ENCODE data around the gene GNA12. TPM values are rescaled to one million over a fixed set of nuclear protein-coding genes. Genes with fewer than 3 reads are reported as not detected.

The GNA12 gene
- total and polyA plus RNA-seq, 4 donors, result 3.7 to 19.0 (median 11.3) TPM

DNA sequence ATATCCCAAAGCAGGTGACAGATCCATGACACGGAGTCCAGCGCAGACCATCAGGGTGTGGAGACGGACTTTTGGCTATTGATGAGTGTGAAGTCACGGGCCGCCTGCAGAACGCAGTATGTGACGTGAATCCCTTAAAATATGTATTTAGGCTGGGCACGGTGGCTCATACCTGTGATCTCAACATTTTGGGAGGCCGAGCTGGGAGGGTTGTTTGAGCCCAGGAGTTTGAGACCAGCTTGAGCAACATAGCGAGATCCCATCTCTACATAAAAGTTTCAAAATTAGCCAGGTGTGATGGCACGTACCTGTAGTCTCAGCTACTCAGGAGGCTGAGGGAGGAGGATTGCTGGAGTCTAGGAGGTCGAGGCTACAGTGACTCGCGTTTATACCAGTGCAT is 158.0 kb downstream of the GNA12 start:
- Histone ChIP-seq H3K36me3 (ENCODE audit: control insufficient read depth in 4 of 4, insufficient read depth in 3 of 4, low read depth in 1 of 4, low read length in 3 of 4) (no peaks in the 10 kb centered on the region), H3K27me3 (ENCODE audit: control insufficient read depth in 4 of 4, insufficient read depth in 4 of 4, low read length in 3 of 4) (peaks cover 0 to 2% (median 0%) of the 10 kb centered on the region in 4 donors), H3K9ac (ENCODE audit: low read depth in 1 of 2, low read length in 2 of 2) (no peak overlapping the region), H3K4me3 (ENCODE audit: low read depth in 1 of 3, low read length in 3 of 3) (no peak overlapping the region), H3K9me3 (ENCODE audit: control insufficient read depth in 4 of 4, low read length in 3 of 4) (no peaks in the 10 kb centered on the region), H3K27ac (ENCODE audit: low read depth in 1 of 2, low read length in 2 of 2) (no peak overlapping the region), H3K4me1 (ENCODE audit: control insufficient read depth in 4 of 4, insufficient read depth in 4 of 4, low read length in 3 of 4) (peaks cover 2 to 13% (median 5%) of the 10 kb centered on the region in 4 donors)
- WGBS, result 91% methylated on average over 14 of the region's 14 CpGs
- TF ChIP-seq RXRA (IDR thresholded peaks at IDR 0.05) (no peak), FOXA1 (IDR thresholded peaks at IDR 0.05) (no peak), HNF4A (conservative IDR thresholded peaks at IDR 0.05) (no peak), NR2F2 (IDR thresholded peaks at IDR 0.05) (no peak), SP1 (IDR thresholded peaks at IDR 0.05) (no peak), MAX (IDR thresholded peaks at IDR 0.05) (no peak), TAF1 (conservative IDR thresholded peaks at IDR 0.05) (no peak), YY1 (IDR thresholded peaks at IDR 0.05) (no peak), GABPA (IDR thresholded peaks at IDR 0.05 in 1 of 2, conservative IDR thresholded peaks at IDR 0.05 in 1 of 2) (no peak), RAD21 (IDR thresholded peaks at IDR 0.05) (no peak), FOXA2 (IDR thresholded peaks at IDR 0.05) (no peak), HNF4G (IDR thresholded peaks at IDR 0.05) (no peak)
- TF ChIP-seq, protein P1, sequence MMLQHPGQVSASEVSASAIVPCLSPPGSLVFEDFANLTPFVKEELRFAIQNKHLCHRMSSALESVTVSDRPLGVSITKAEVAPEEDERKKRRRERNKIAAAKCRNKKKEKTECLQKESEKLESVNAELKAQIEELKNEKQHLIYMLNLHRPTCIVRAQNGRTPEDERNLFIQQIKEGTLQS (IDR thresholded peaks at IDR 0.05), result no peak
- TF ChIP-seq, protein P2, sequence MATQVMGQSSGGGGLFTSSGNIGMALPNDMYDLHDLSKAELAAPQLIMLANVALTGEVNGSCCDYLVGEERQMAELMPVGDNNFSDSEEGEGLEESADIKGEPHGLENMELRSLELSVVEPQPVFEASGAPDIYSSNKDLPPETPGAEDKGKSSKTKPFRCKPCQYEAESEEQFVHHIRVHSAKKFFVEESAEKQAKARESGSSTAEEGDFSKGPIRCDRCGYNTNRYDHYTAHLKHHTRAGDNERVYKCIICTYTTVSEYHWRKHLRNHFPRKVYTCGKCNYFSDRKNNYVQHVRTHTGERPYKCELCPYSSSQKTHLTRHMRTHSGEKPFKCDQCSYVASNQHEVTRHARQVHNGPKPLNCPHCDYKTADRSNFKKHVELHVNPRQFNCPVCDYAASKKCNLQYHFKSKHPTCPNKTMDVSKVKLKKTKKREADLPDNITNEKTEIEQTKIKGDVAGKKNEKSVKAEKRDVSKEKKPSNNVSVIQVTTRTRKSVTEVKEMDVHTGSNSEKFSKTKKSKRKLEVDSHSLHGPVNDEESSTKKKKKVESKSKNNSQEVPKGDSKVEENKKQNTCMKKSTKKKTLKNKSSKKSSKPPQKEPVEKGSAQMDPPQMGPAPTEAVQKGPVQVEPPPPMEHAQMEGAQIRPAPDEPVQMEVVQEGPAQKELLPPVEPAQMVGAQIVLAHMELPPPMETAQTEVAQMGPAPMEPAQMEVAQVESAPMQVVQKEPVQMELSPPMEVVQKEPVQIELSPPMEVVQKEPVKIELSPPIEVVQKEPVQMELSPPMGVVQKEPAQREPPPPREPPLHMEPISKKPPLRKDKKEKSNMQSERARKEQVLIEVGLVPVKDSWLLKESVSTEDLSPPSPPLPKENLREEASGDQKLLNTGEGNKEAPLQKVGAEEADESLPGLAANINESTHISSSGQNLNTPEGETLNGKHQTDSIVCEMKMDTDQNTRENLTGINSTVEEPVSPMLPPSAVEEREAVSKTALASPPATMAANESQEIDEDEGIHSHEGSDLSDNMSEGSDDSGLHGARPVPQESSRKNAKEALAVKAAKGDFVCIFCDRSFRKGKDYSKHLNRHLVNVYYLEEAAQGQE (IDR thresholded peaks at IDR 0.05), result no peak
- TF ChIP-seq, protein P3, sequence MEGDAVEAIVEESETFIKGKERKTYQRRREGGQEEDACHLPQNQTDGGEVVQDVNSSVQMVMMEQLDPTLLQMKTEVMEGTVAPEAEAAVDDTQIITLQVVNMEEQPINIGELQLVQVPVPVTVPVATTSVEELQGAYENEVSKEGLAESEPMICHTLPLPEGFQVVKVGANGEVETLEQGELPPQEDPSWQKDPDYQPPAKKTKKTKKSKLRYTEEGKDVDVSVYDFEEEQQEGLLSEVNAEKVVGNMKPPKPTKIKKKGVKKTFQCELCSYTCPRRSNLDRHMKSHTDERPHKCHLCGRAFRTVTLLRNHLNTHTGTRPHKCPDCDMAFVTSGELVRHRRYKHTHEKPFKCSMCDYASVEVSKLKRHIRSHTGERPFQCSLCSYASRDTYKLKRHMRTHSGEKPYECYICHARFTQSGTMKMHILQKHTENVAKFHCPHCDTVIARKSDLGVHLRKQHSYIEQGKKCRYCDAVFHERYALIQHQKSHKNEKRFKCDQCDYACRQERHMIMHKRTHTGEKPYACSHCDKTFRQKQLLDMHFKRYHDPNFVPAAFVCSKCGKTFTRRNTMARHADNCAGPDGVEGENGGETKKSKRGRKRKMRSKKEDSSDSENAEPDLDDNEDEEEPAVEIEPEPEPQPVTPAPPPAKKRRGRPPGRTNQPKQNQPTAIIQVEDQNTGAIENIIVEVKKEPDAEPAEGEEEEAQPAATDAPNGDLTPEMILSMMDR (IDR thresholded peaks at IDR 0.05; ENCODE audit: low read depth, low read length, missing input control), result no peak
- TF ChIP-seq, protein P4, sequence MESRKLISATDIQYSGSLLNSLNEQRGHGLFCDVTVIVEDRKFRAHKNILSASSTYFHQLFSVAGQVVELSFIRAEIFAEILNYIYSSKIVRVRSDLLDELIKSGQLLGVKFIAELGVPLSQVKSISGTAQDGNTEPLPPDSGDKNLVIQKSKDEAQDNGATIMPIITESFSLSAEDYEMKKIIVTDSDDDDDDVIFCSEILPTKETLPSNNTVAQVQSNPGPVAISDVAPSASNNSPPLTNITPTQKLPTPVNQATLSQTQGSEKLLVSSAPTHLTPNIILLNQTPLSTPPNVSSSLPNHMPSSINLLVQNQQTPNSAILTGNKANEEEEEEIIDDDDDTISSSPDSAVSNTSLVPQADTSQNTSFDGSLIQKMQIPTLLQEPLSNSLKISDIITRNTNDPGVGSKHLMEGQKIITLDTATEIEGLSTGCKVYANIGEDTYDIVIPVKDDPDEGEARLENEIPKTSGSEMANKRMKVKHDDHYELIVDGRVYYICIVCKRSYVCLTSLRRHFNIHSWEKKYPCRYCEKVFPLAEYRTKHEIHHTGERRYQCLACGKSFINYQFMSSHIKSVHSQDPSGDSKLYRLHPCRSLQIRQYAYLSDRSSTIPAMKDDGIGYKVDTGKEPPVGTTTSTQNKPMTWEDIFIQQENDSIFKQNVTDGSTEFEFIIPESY (IDR thresholded peaks at IDR 0.05), result no peak
- DNase-seq (ENCODE audit: low spot score), result no peak

- Histone ChIP-seq H3K27me3 (ENCODE audit: control insufficient read depth in 4 of 4, insufficient read depth in 4 of 4, low read length in 3 of 4) (peaks cover 0 to 2% (median 0%) of the 10 kb centered on the region in 4 donors), H3K4me3 (ENCODE audit: low read depth in 1 of 3, low read length in 3 of 3) (no peak overlapping the region), H3K4me1 (ENCODE audit: control insufficient read depth in 4 of 4, insufficient read depth in 4 of 4, low read length in 3 of 4) (peaks cover 4 to 13% (median 6%) of the 10 kb centered on the region in 4 donors), H3K27ac (ENCODE audit: low read depth in 1 of 2, low read length in 2 of 2) (no peak overlapping the region), H3K36me3 (ENCODE audit: control insufficient read depth in 4 of 4, insufficient read depth in 3 of 4, low read depth in 1 of 4, low read length in 3 of 4) (no peaks in the 10 kb centered on the region), H3K9ac (ENCODE audit: low read depth in 1 of 2, low read length in 2 of 2) (no peak overlapping the region), H3K9me3 (ENCODE audit: control insufficient read depth in 4 of 4, low read length in 3 of 4) (no peaks in the 10 kb centered on the region)
- no peak for DNase-seq (ENCODE audit: low spot score)
- TF ChIP-seq HNF4G (IDR thresholded peaks at IDR 0.05) (no peak), NR2F2 (IDR thresholded peaks at IDR 0.05) (no peak), FOXA1 (IDR thresholded peaks at IDR 0.05) (no peak), GABPA (IDR thresholded peaks at IDR 0.05 in 1 of 2, conservative IDR thresholded peaks at IDR 0.05 in 1 of 2) (no peak), HNF4A (conservative IDR thresholded peaks at IDR 0.05) (no peak), TAF1 (conservative IDR thresholded peaks at IDR 0.05) (no peak)
- 93% methylated on average over 10 of the region's 11 CpGs for WGBS
These were observed 159.6 kb downstream of the GNA12 start for GRCh38 chr7:2684501-2684900.

All from liver (tissue), 9 donors.